Esophagus muscularis mucosa (tissue), 3 donors: ENCODE results near the gene KCNK2.

Experiments
- POLR2A ChIP-seq: fragments of 450-650 bp; IDR thresholded peaks from one replicate; pipeline ENCODE4 v1.6.1; 2017; ENCODE audit warnings: antibody characterized with exemption, moderate library complexity, mild to moderate bottlenecking, low read depth
- TF ChIP-seq, protein P1 (sequence below), 3 experiments: fragments of 200-600 bp in 2 of 3; fragments of 450-650 bp in 1 of 3; sonication (generic) in 2 of 3; IDR thresholded peaks; one replicate each; pipeline ENCODE4 v1.5.1; 2017 to 2019; ENCODE audit warnings: antibody characterized with exemption in 3 of 3, mild to moderate bottlenecking in 2 of 3, moderate library complexity in 1 of 3

- TF ChIP-seq, protein P1, sequence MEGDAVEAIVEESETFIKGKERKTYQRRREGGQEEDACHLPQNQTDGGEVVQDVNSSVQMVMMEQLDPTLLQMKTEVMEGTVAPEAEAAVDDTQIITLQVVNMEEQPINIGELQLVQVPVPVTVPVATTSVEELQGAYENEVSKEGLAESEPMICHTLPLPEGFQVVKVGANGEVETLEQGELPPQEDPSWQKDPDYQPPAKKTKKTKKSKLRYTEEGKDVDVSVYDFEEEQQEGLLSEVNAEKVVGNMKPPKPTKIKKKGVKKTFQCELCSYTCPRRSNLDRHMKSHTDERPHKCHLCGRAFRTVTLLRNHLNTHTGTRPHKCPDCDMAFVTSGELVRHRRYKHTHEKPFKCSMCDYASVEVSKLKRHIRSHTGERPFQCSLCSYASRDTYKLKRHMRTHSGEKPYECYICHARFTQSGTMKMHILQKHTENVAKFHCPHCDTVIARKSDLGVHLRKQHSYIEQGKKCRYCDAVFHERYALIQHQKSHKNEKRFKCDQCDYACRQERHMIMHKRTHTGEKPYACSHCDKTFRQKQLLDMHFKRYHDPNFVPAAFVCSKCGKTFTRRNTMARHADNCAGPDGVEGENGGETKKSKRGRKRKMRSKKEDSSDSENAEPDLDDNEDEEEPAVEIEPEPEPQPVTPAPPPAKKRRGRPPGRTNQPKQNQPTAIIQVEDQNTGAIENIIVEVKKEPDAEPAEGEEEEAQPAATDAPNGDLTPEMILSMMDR (IDR thresholded peaks at IDR 0.05) = no peak
- TF ChIP-seq POLR2A = no peak
Measured at GRCh38 chr1:215192306-215192705, 109.8 kb downstream of the KCNK2 start.
